Fibroblast of villous mesenchyme (primary cell): ENCODE data around the gene KPNA1. TPM values are rescaled to one million over a fixed set of nuclear protein-coding genes. Genes with fewer than 3 reads are reported as not detected.

ENCODE experiments used
- DNase-seq: peaks from one replicate; pipeline ENCODE4 v3.0.0-alpha.2; 2010; ENCODE audit warnings: low read depth
- H3K4me3 ChIP-seq: 2 replicates; pipeline ENCODE4 v1.5.1; 2011; ENCODE audit warnings: low read depth, mild to moderate bottlenecking, low read length
- total RNA-seq: library from RNA; depleted of rRNA; stranded (reverse); fragments of >200 nt; gene quantifications from 2 replicates; pipeline ENCODE4 v1.2.3, GENCODE V29; 2012
- TF ChIP-seq, protein P1 (sequence below): IDR thresholded peaks from 2 replicates; pipeline ENCODE4 v1.5.1; 2012; ENCODE audit warnings: low read depth, mild to moderate bottlenecking, low read length; ENCODE audit not compliant: insufficient read depth

The KPNA1 gene
- total RNA-seq, 1 donor, result 44.0 TPM

DNA sequence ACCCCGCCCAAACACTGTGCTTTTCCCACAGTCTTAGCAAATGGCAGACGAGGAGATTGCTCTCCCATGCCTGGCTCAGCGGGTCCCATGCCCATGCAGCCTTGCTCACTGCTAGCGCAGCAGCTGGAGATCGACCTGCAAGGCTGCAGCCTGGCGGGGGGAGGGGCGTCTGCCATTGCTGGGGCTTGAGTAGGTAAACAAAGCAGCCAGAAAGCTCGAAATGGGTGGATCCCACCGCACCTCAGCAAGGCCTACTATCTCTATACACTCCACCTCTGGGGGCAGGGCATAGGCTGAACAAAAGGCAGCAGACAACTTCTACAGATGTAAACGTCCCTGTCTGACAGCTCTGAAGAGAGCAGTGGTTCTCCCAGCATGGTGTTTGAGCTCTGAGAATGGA lies 71.6 kb downstream of the KPNA1 start:
- no peak for DNase-seq
- H3K4me3 ChIP-seq, result no peak overlapping the region
- TF ChIP-seq, protein P1, sequence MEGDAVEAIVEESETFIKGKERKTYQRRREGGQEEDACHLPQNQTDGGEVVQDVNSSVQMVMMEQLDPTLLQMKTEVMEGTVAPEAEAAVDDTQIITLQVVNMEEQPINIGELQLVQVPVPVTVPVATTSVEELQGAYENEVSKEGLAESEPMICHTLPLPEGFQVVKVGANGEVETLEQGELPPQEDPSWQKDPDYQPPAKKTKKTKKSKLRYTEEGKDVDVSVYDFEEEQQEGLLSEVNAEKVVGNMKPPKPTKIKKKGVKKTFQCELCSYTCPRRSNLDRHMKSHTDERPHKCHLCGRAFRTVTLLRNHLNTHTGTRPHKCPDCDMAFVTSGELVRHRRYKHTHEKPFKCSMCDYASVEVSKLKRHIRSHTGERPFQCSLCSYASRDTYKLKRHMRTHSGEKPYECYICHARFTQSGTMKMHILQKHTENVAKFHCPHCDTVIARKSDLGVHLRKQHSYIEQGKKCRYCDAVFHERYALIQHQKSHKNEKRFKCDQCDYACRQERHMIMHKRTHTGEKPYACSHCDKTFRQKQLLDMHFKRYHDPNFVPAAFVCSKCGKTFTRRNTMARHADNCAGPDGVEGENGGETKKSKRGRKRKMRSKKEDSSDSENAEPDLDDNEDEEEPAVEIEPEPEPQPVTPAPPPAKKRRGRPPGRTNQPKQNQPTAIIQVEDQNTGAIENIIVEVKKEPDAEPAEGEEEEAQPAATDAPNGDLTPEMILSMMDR, result no peak

DNA sequence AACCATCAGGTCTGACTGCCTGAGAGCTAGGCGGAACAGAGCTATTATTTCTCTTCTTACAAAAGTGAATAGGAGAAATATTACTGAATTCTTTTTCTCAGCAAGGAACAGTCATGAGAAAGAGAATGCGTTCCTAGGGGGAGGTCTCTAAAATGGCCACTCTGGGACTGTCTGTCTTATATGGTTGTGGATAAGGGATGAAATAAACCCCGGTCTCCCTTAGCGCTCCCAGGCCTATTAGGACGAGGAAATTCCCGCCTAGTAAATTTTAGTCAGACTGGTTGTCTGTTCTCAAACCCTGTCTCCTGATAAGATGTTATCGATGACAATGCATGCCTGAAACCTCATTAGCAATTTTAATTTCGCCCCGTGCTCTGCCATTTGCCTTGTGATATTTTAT lies 78.8 kb downstream of the KPNA1 start:
- TF ChIP-seq, protein P1, result no peak
- no peak for DNase-seq
- H3K4me3 ChIP-seq, result no peak overlapping the region

DNA sequence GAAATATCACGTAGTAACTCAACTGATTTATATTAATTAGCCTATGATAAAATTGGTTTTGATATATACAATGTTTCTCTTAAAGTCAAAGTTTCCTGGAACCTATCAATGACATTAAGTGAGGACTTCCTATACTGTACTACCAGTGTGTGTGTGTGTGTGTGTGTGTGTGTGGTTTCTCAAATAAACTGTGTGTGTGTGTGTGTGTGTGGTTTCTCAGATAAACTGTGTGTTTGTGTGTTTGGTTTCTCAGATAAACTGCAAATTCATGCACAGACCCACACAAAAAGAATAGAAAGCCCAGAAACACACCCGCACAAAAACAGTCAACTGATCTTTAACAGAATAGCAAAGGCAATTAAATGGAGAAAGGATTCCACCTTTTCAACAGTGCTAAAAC lies 84.4 kb downstream of the KPNA1 start:
- TF ChIP-seq, protein P1, result no peak
- no peak for DNase-seq
- no peak overlapping the region for H3K4me3 ChIP-seq

DNA sequence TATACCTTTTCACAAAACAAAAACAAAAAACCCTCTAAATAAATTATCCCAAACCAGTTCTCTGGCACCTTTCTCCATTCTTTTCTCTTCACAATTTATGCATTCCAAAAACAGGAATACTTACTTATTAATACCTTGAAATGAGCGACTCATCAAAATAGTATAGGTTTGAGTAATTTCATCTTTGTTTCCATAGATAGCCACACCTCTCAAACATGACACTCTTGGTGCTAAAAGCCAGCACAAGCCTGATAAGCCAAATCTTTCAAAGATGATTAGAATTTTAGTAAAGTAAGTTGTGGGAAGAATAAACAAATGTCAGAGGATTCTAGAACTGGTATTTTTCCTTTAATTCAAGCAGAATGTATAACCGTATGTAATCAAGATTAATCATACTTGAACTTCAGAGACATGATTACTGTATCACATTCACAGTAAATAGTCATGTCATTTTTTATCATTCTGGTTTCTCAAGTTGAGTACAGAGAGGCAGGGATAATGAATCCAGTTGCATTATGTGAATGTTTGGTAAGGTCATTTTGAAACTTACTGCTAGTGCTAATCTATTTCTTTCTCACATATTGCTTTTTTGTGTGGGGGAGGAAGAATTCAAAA lies 86.8 kb downstream of the KPNA1 start:
- no peak for DNase-seq
- H3K4me3 ChIP-seq, result no peak overlapping the region

DNA sequence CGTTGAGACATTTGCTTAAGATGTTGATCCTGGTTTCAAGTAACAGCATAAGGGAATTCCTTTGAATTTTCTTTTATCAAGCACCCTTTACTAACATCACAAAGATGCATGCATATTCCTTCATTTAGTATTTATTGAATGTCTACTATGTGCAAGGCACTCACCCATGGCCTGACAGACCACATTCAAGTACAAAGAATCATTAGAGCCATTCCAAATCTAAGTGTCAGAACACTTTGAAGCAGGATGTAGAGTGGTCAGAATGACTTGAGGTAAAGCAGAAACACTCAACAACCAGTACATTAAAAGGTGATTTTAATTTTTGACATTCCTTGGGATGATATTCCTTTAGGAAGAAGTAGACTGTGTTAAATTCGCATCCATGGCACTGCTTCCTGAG lies 92.9 kb downstream of the KPNA1 start:
- TF ChIP-seq, protein P1, result no peak
- no peak for DNase-seq
- H3K4me3 ChIP-seq, result no peak overlapping the region

More for the DNA sequence above, 86.8 kb downstream of the KPNA1 start:
- TF ChIP-seq, protein P1, result no peak

DNA sequence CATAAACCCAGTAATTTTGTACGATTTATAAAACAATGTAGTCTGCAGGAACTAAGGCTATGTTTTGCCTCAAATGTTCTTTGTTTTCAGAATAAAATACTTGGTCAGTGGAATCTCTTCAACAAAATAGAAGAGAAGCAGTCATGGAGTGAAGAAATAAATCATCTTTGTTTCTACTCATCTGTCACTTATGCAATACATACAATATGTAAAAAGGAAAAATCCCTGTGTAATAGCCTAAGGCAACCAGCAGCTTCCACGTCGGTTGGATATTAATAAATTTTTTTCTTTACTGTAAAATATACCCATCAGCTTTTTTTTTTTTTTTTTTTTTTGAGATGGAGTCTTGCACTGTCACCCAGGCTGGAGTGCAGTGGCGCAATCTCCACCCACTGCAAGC lies 93.6 kb downstream of the KPNA1 start:
- H3K4me3 ChIP-seq, result no peak overlapping the region
- TF ChIP-seq, protein P1, result no peak
- no peak for DNase-seq

DNA sequence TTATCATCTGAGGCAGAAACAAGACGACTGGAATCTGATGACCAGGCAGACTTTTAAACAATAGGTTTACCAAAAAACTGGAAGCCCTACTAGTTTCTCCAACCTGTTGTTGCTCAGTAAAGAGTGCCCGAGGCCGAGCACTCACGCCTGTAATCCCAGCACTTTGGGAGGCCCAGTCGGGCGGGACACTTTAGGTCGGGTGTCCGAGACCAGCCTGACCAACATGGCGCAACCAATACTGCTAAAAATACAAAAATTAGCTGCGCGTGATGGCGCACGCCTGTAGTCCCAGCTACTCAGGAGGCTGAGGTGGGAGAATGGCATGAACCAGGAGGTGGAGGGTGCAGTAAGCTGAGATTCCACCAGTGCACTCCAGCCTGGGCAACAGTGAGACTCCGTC lies 97.8 kb downstream of the KPNA1 start:
- TF ChIP-seq, protein P1, result no peak
- DNase-seq, result peak; percentile 47

More for the DNA sequence above, 97.8 kb downstream of the KPNA1 start:
- H3K4me3 ChIP-seq, result peak overlapping the region; percentile 99
